Measurements from ENCODE around the gene ZNF548. TPM values are rescaled to one million over a fixed set of nuclear protein-coding genes. Genes with fewer than 3 reads are reported as not detected.

The ZNF548 gene
- total and polyA plus RNA-seq, 10 donors, result 12.4 to 48.2 (median 29.8) TPM

- peak; percentile 96 for DNase-seq
- intact Hi-C loops (cut with DNase I; ENCODE audit: low total_unique reads), result no loop called here
- peak within 1 kb of the TSS in 7 of 8 donors; percentile 39 to 78 (median 61) for H3K27ac ChIP-seq
- peak in 1 of 11 experiments; percentile 19 for TF ChIP-seq CTCF (IDR thresholded peaks at IDR 0.05 in 8 of 11, conservative IDR thresholded peaks at IDR 0.05 in 3 of 11)
- TF ChIP-seq POLR2AphosphoS5 (IDR thresholded peaks at IDR 0.05), result peak; percentile 68 to 87 (median 78)
- TF ChIP-seq POLR2A (IDR thresholded peaks at IDR 0.05), result no peak
- peaks cover 15 to 32% (median 20%) of the 10 kb centered on the region in 6 donors for H3K4me1 ChIP-seq
- peaks cover 0 to 26% (median 4%) of the 10 kb centered on the region in 6 donors for H3K36me3 ChIP-seq
- 0 to 1% (median 0%) methylated on average over 53 to 61 of the region's 61 CpGs for WGBS, 5 donors
- peak within 1 kb of the TSS; percentile 85 to 98 (median 93) for H3K4me3 ChIP-seq
- peaks cover 0 to 18% (median 5%) of the 10 kb centered on the region in 8 donors for H3K9me3 ChIP-seq
- no peaks in the 10 kb centered on the region for H3K27me3 ChIP-seq (replicated peaks in 1 of 7)
Observed at GRCh38 chr19:57435062-57435978, 45.7 kb downstream of the ZNF548 start, which contains the start of gene ZNF749. Gene ZNF749 (plus strand): TSS chr19:57435325. CDS start chr19:57435579, 254 bp downstream.

GRCh38 chr19:57436417-57436816 lies 46.8 kb downstream of the ZNF548 start:
- 72 to 95% (median 89%) methylated on average over 1 of the region's 1 CpG for WGBS, 5 donors
- Histone ChIP-seq H3K36me3 (peaks cover 0 to 32% (median 4%) of the 10 kb centered on the region in 6 donors), H3K4me1 (peaks cover 15 to 32% (median 20%) of the 10 kb centered on the region in 6 donors), H3K9me3 (peaks cover 0 to 29% (median 15%) of the 10 kb centered on the region in 8 donors), H3K27me3 (replicated peaks in 1 of 7) (no peaks in the 10 kb centered on the region), H3K4me3 (peak overlapping the region in 5 of 8 donors; percentile 85 to 97 (median 92)), H3K27ac (no peak overlapping the region)
- no peak for DNase-seq
- intact Hi-C loops (cut with DNase I; ENCODE audit: low total_unique reads), result no loop called here
- TF ChIP-seq POLR2A (IDR thresholded peaks at IDR 0.05), result no peak
- no peak for TF ChIP-seq POLR2AphosphoS5 (IDR thresholded peaks at IDR 0.05)
- TF ChIP-seq CTCF (IDR thresholded peaks at IDR 0.05 in 8 of 11, conservative IDR thresholded peaks at IDR 0.05 in 3 of 11), result no peak

- 68 to 85% (median 81%) methylated on average over 4 of the region's 4 CpGs for WGBS, 5 donors
Observed at GRCh38 chr19:57437931-57438330, 48.3 kb downstream of the ZNF548 start.

More at GRCh38 chr19:57437931-57438330, 48.3 kb downstream of the ZNF548 start:
- intact Hi-C loops (cut with DNase I; ENCODE audit: low total_unique reads), result no loop called here
- Histone ChIP-seq H3K27ac (no peak overlapping the region), H3K27me3 (replicated peaks in 1 of 7) (no peaks in the 10 kb centered on the region), H3K9me3 (peaks cover 0 to 44% (median 30%) of the 10 kb centered on the region in 8 donors), H3K36me3 (peaks cover 0 to 48% (median 5%) of the 10 kb centered on the region in 6 donors), H3K4me3 (no peak overlapping the region), H3K4me1 (peaks cover 15 to 32% (median 20%) of the 10 kb centered on the region in 6 donors)
- TF ChIP-seq POLR2AphosphoS5 (IDR thresholded peaks at IDR 0.05), result no peak
- no peak for TF ChIP-seq POLR2A (IDR thresholded peaks at IDR 0.05)
- TF ChIP-seq CTCF (IDR thresholded peaks at IDR 0.05 in 8 of 11, conservative IDR thresholded peaks at IDR 0.05 in 3 of 11), result no peak
- DNase-seq, result no peak

All from spleen (tissue), 11 donors.